ENCODE results near the gene INHBA.

Gene INHBA

DNA sequence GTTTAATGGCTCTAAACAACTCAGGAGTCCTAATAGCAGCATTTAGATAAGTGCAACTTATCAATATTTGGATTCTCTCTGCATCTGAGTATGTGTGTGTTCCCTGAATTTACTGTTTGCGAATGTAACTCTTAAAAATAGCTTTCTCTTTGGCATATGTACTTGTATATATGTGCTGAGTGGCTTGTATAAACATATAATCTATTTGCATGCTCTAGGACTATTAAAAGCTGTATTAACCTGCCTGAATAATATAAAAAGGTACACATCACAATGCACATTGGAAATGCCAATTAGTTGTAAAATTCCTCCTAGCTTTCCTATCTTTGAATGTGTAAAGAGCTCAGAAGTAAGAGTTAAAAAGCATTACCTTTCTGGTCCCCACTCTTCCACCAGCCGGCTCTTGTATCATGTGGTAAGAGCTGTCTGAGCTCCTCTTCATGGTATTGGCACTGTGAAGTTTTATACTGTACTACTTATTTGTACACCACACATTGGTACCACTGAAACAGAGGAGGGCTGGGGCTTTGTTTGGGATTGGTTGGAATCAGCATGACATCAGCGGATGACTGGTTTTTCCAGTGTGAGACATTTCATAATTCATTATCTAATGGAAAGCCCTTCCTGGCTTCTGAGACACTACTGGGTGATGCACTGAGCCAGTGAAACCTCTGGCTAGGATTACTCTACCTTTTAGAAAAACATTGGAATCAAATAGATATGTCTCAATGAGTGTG lies at the start of gene INHBA:
Gene INHBA, minus strand, starts transcription at position 456 of the 737 bp plus-strand sequence. CDS start 2,716 bp downstream, outside the sequence.
- Mint-ChIP-seq H3K4me1 (ENCODE audit: low read depth) (peaks cover 22% of the 10 kb centered on the region), H3K36me3 (ENCODE audit: low read depth) (no peaks in the 10 kb centered on the region), H3K9me3 (no peaks in the 10 kb centered on the region), H3K4me3 (no peak within 1 kb of the TSS), H3K27ac (no peak within 1 kb of the TSS), H3K27me3 (peaks cover 88% of the 10 kb centered on the region)
- DNase-seq, result no peak

GRCh38 chr7:41752615-41753014 lies 49.7 kb upstream of the INHBA start:
- H3K4me1 Mint-ChIP-seq (ENCODE audit: low read depth), result no peaks in the 10 kb centered on the region
- H3K4me3 Mint-ChIP-seq, result no peak overlapping the region
- no peak for DNase-seq
- H3K36me3 Mint-ChIP-seq (ENCODE audit: low read depth), result no peaks in the 10 kb centered on the region
- H3K27ac Mint-ChIP-seq, result no peak overlapping the region
- peaks cover 18% of the 10 kb centered on the region for H3K9me3 Mint-ChIP-seq
- H3K27me3 Mint-ChIP-seq, result no peaks in the 10 kb centered on the region

GRCh38 chr7:41750661-41751540 lies 48.0 kb upstream of the INHBA start:
- Mint-ChIP-seq H3K4me3 (no peak overlapping the region), H3K9me3 (peaks cover 12% of the 10 kb centered on the region), H3K27ac (no peak overlapping the region), H3K27me3 (peaks cover under 1% of the 10 kb centered on the region), H3K4me1 (ENCODE audit: low read depth) (no peaks in the 10 kb centered on the region), H3K36me3 (ENCODE audit: low read depth) (no peaks in the 10 kb centered on the region)
- no peak for DNase-seq

- H3K4me3 Mint-ChIP-seq, result no peak overlapping the region
- H3K27me3 Mint-ChIP-seq, result peaks cover 9% of the 10 kb centered on the region
- no peaks in the 10 kb centered on the region for H3K4me1 Mint-ChIP-seq (ENCODE audit: low read depth)
- H3K9me3 Mint-ChIP-seq, result peaks cover 7% of the 10 kb centered on the region
- no peak for DNase-seq
- no peaks in the 10 kb centered on the region for H3K36me3 Mint-ChIP-seq (ENCODE audit: low read depth)
- H3K27ac Mint-ChIP-seq, result no peak overlapping the region
Observed at GRCh38 chr7:41747961-41748360, 45.1 kb upstream of the INHBA start.

- no peak for DNase-seq
- Mint-ChIP-seq H3K27me3 (peaks cover 9% of the 10 kb centered on the region), H3K4me3 (no peak overlapping the region), H3K4me1 (ENCODE audit: low read depth) (no peaks in the 10 kb centered on the region), H3K36me3 (ENCODE audit: low read depth) (no peaks in the 10 kb centered on the region), H3K9me3 (peaks cover 24% of the 10 kb centered on the region), H3K27ac (no peak overlapping the region)
Observed at GRCh38 chr7:41745451-41745850, 42.6 kb upstream of the INHBA start.

- peaks cover 23% of the 10 kb centered on the region for H3K9me3 Mint-ChIP-seq
- peaks cover 9% of the 10 kb centered on the region for H3K27me3 Mint-ChIP-seq
- H3K4me1 Mint-ChIP-seq (ENCODE audit: low read depth), result no peaks in the 10 kb centered on the region
- H3K4me3 Mint-ChIP-seq, result no peak overlapping the region
- DNase-seq, result no peak
- no peaks in the 10 kb centered on the region for H3K36me3 Mint-ChIP-seq (ENCODE audit: low read depth)
- H3K27ac Mint-ChIP-seq, result no peak overlapping the region
Observed at GRCh38 chr7:41744161-41744560, 41.3 kb upstream of the INHBA start.

- no peak for DNase-seq
- Mint-ChIP-seq H3K36me3 (ENCODE audit: low read depth) (no peaks in the 10 kb centered on the region), H3K9me3 (peaks cover 18% of the 10 kb centered on the region), H3K27me3 (peaks cover 9% of the 10 kb centered on the region), H3K27ac (no peak overlapping the region), H3K4me1 (ENCODE audit: low read depth) (no peaks in the 10 kb centered on the region), H3K4me3 (no peak overlapping the region)
Observed at GRCh38 chr7:41742401-41743020, 39.6 kb upstream of the INHBA start.

DNA sequence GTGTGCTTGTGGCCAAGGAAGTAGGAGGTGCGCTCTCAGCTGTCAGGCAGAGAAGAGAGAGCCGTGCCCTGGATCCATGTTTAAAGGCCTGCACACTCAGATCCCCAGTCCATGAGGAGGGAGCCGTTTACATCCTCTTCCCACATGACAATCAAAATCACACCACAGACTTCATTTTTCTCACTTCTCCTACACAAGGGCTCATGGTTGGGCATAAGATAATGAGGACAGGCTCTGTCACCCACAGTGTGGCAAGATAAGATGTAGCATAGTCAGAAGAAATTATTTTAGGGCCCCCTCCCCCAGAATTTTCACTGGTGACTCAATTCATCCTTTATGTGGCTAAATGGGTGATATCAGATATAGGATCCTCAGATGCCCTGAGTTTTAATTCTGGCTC lies 35.9 kb upstream of the INHBA start:
- Mint-ChIP-seq H3K27ac (no peak overlapping the region), H3K4me1 (ENCODE audit: low read depth) (no peaks in the 10 kb centered on the region), H3K9me3 (peaks cover 18% of the 10 kb centered on the region), H3K4me3 (no peak overlapping the region), H3K27me3 (peaks cover 19% of the 10 kb centered on the region), H3K36me3 (ENCODE audit: low read depth) (no peaks in the 10 kb centered on the region)
- no peak for DNase-seq

DNA sequence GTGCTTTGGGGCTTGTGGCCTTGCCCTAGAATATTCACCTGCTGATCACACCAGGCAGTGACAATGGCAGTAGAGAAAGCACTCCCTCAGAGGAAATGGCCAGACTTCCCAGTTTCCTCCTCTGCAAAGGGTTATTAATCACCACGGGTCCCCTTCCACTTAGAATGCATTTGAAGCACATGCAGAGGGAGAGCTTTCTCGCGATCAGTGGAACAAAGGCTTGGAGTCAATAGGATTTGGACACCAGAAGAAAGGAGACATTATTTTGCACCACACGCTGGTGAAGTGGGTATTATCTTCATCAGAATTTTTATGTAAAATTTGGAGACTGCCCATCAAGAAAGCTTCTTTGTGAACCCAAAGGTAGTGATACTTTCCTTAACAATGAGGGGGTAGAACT lies 35.4 kb upstream of the INHBA start:
- DNase-seq, result no peak

GRCh38 chr7:41735206-41735605 lies 32.3 kb upstream of the INHBA start:
- no peaks in the 10 kb centered on the region for H3K36me3 Mint-ChIP-seq (ENCODE audit: low read depth)
- no peak overlapping the region for H3K4me3 Mint-ChIP-seq
- H3K4me1 Mint-ChIP-seq (ENCODE audit: low read depth), result peaks cover 9% of the 10 kb centered on the region
- DNase-seq, result no peak
- peaks cover 27% of the 10 kb centered on the region for H3K27me3 Mint-ChIP-seq
- no peak overlapping the region for H3K27ac Mint-ChIP-seq
- no peaks in the 10 kb centered on the region for H3K9me3 Mint-ChIP-seq

More for the DNA sequence above, 35.4 kb upstream of the INHBA start:
- Mint-ChIP-seq H3K9me3 (peaks cover 18% of the 10 kb centered on the region), H3K27ac (no peak overlapping the region), H3K4me3 (no peak overlapping the region), H3K27me3 (peaks cover 21% of the 10 kb centered on the region), H3K36me3 (ENCODE audit: low read depth) (no peaks in the 10 kb centered on the region), H3K4me1 (ENCODE audit: low read depth) (no peaks in the 10 kb centered on the region)

GRCh38 chr7:41732843-41733306 lies 30.0 kb upstream of the INHBA start:
- H3K27me3 Mint-ChIP-seq, result peaks cover 27% of the 10 kb centered on the region
- no peak overlapping the region for H3K4me3 Mint-ChIP-seq
- no peak for DNase-seq
- H3K36me3 Mint-ChIP-seq (ENCODE audit: low read depth), result no peaks in the 10 kb centered on the region
- H3K4me1 Mint-ChIP-seq (ENCODE audit: low read depth), result peaks cover 9% of the 10 kb centered on the region
- no peak overlapping the region for H3K27ac Mint-ChIP-seq
- H3K9me3 Mint-ChIP-seq, result no peaks in the 10 kb centered on the region

GRCh38 chr7:41732436-41732785 lies 29.5 kb upstream of the INHBA start:
- Mint-ChIP-seq H3K4me3 (no peak overlapping the region), H3K4me1 (ENCODE audit: low read depth) (peaks cover 9% of the 10 kb centered on the region), H3K27me3 (peaks cover 27% of the 10 kb centered on the region), H3K36me3 (ENCODE audit: low read depth) (no peaks in the 10 kb centered on the region), H3K9me3 (no peaks in the 10 kb centered on the region), H3K27ac (no peak overlapping the region)
- DNase-seq, result no peak

GRCh38 chr7:41731493-41732435 lies 28.9 kb upstream of the INHBA start:
- Mint-ChIP-seq H3K9me3 (no peaks in the 10 kb centered on the region), H3K4me1 (ENCODE audit: low read depth) (peaks cover 9% of the 10 kb centered on the region), H3K27ac (no peak overlapping the region), H3K36me3 (ENCODE audit: low read depth) (no peaks in the 10 kb centered on the region), H3K4me3 (no peak overlapping the region), H3K27me3 (peaks cover 25% of the 10 kb centered on the region)
- no peak for DNase-seq

GRCh38 chr7:41730668-41731067 lies 27.8 kb upstream of the INHBA start:
- no peak overlapping the region for H3K4me3 Mint-ChIP-seq
- H3K27me3 Mint-ChIP-seq, result peaks cover 21% of the 10 kb centered on the region
- no peaks in the 10 kb centered on the region for H3K9me3 Mint-ChIP-seq
- peaks cover 9% of the 10 kb centered on the region for H3K4me1 Mint-ChIP-seq (ENCODE audit: low read depth)
- no peak overlapping the region for H3K27ac Mint-ChIP-seq
- H3K36me3 Mint-ChIP-seq (ENCODE audit: low read depth), result no peaks in the 10 kb centered on the region
- DNase-seq, result no peak
